Stimulated activated CD4-positive, alpha-beta T cell treated with anti-CD3 and anti-CD28 coated beads, Interleukin-4, amount 100 ng/mL, for 48 hours (primary cell): Measurements from ENCODE around the gene ZDHHC1.

Experiments
- DNase-seq, 2 donors: peaks; one replicate each; pipeline ENCODE4 v3.0.0-alpha.2; 2020; ENCODE audit warnings: low read depth in 2 of 2

Gene ZDHHC1

GRCh38 chr16:67447508-67448076 is 31.3 kb upstream of the ZDHHC1 start:
- DNase-seq, result peak; percentile 61 to 72

DNA sequence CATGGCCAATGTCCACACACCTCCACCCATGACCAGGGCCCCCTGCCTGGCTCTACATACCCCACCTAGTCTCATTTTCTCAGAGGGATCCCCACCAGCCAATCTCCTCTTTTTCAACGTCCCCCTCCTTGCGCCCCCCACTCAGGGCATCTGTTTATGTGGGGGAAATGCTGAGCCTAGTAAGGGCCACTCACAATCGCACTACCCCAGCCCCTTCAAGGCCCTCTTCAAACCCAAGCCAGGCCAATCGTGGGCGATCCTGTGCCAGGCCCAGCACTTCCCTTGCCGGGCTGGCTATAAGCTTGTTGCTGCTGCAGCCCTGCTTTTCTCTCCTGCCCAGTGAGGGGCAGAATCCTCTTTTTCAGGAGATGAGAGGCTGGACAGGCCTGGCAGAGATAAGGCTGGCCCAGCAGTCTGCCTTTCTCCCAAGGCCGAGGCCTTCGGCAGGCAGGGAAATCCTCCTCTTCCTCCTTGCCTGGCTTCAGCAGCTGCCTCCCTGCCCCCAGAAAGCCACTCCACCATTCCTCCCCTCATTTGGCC is 30.8 kb upstream of the ZDHHC1 start:
- no peak for DNase-seq

DNA sequence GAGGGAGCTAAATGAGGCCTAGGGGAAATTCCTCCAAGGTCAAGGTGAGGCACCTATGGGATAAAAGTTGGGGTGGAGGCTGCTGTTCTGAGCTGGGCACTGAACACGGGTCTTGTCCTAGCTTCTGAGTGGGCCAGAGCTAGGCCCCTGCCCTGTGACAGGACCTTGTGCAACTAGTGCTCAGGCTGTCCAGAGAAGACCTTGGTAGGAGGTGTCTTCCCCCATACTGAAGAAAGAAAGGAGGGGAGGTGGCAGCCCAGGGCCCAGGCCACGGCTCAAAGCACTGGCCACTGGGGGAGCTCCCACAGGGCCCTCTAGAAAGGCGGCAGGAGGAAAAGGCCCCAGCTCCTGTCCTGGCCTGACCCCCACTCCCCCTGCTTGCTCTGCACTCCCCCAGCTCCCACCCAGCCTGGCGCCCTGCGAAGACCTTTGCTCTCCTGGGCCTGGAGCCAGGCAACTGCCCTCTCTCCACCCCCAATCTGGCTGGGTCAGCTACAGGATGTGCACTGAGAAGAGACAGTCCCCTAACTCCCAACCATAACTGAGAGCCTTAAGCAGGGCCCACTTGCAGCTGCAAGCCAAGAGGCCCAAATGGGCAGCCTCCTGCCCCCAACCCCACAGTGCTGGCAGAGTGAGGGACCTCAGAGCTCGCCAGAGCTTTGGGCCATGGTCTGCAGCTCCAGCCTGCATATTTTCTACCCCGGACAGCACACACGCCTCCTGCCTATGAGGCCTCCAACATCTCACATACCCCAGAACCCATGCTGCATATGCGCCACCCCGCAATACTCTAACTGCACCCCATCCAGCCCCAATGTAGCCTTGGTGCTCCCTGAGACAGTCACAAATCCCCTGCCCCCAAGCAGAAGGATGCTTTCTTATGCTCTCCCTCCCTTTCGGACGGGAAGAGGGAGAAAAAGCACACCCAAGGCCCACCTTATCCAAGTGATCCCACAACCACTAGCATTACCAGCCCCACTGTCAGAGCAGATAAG is 29.9 kb upstream of the ZDHHC1 start:
- DNase-seq, result no peak

DNA sequence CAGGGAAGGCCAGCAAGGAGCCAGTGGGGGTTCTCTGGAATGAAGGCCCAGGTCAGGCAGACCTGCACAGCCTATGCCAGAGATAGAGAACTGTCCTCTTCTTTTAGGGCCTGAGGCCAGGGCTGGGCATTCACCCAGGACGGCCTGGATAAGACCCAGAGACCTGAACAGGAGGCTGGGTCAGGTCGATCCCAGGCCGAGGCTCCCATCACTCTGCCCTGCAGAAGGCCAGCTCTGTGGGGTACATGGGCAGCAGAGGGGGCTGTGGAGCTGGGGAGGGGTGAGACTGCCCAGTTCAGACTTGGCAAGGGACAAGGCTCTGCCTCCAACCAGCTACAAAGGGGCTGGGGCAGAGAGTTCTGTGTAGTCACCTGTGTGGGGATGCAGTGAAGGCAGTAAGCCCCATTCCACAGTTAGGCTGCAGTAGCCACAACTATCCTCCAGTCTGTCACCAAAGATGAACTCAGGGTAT is 29.2 kb upstream of the ZDHHC1 start:
- no peak for DNase-seq

DNA sequence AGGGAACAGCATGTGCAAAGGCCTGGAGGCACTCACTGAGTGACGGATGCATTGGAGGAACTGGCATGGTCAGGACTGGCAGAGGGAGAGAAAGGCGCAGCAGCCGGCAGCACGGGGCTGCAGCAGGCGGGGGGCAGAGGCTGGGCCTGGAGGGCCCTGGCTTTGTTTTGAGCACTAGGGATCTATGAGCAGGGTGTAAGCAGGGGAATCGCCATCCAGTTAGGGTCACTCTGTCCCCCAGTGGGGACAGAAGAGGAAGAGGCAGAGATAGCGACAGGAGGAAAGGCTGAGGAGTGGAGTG is 28.8 kb upstream of the ZDHHC1 start:
- no peak for DNase-seq

- DNase-seq, result no peak
These were observed 28.2 kb upstream of the ZDHHC1 start for GRCh38 chr16:67444259-67445125.

DNA sequence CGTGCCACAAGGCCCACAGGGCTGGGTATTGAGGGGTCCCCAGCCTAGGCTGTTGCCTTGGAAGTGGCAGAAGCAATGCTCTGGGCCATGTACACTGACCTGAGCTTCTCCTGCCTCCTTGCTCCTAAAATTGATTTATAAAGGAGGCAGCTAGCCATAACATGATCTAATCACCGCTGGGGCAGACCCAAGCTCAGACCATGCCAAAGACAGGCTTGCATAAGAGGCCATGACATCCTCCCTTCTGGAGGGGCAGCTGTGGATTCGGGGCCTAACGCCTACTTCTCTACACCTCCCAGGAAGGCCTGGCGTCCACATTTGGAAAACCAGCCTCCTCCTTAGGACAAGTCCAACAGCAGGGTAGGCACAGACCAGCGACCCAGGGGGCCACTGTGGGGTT is 27.0 kb upstream of the ZDHHC1 start:
- DNase-seq, result no peak

- no peak for DNase-seq
These were observed 26.4 kb upstream of the ZDHHC1 start for GRCh38 chr16:67442581-67443255.

DNA sequence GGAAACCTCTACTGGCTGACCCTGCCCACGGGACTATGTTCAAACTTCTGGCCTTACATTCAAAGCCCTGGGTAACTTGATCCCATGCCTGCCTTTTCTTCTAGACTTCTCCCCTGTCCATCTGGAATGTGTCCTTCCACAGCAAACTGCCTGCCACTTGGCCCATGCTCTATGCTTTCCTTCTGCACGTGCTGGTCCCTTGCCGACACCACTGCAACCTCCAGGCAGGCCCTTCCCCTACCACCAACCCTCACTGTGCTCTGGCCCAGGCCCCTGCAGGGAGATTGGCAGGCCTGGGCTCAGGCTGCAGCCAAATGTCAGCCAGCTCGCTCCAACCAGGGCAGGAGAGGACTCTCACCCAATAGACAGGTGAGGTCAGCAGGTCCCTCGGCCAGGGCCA is 25.6 kb upstream of the ZDHHC1 start:
- no peak for DNase-seq

- no peak for DNase-seq
These were observed 25.0 kb upstream of the ZDHHC1 start for GRCh38 chr16:67441271-67441753.

GRCh38 chr16:67438824-67439393 is 22.6 kb upstream of the ZDHHC1 start:
- DNase-seq, result no peak

- DNase-seq, result no peak
These were observed 22.0 kb upstream of the ZDHHC1 start for GRCh38 chr16:67438098-67438791.

GRCh38 chr16:67437513-67437912 is 21.2 kb upstream of the ZDHHC1 start:
- DNase-seq, result no peak

DNA sequence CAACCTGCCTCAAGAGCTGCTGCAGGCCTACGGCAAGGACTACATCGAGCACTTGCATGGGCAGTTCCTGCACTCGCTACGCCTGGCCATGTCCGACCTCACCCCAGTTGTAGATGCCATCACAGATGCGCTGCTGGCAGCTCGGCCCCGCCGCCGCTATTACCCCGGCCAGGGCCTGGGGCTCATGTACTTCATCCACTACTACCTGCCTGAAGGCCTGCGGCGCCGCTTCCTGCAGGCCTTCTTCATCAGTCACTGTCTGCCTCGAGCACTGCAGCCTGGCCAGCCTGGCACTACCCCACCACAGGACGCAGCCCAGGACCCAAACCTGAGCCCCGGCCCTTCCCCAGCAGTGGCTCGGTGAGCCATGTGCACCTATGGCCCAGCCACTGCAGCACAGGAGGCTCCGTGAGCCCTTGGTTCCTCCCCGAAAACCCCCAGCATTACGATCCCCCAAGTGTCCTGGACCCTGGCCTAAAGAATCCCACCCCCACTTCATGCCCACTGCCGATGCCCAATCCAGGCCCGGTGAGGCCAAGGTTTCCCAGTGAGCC is 20.4 kb upstream of the ZDHHC1 start:
- DNase-seq, result no peak

DNA sequence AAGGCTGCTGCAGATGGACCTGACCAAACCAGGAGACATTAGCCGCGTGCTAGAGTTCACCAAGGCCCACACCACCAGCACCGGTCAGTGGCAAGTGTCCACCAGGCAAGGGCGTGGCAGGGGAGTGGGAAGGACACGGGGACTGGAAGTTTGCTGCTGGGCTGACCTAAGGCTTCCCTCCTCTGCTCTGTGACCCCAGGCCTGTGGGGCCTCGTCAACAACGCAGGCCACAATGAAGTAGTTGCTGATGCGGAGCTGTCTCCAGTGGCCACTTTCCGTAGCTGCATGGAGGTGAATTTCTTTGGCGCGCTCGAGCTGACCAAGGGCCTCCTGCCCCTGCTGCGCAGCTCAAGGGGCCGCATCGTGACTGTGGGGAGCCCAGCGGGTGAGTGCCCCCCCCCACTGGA is 19.5 kb upstream of the ZDHHC1 start:
- DNase-seq, result no peak

- DNase-seq, result no peak
These were observed 16.9 kb upstream of the ZDHHC1 start for GRCh38 chr16:67433131-67433719.

DNA sequence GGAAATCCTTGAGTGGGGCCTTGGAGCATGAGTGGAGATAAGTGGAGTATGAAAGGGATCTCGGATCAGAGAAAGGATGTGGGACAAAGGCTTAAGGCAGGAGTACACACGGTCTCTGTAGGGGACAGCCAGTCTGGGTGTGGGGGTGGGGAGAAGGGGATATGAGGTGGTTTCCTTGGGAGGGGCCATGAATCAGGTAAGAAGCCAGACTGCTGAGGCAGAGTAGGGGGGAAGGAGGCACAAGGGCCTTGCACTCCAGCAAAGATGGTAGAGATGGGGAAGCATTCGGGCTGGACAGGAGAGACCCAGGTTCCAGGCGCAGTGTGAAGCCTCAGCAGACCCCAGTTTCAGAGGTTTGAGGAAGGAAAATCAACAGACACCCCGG is 16.2 kb upstream of the ZDHHC1 start:
- no peak for DNase-seq

DNA sequence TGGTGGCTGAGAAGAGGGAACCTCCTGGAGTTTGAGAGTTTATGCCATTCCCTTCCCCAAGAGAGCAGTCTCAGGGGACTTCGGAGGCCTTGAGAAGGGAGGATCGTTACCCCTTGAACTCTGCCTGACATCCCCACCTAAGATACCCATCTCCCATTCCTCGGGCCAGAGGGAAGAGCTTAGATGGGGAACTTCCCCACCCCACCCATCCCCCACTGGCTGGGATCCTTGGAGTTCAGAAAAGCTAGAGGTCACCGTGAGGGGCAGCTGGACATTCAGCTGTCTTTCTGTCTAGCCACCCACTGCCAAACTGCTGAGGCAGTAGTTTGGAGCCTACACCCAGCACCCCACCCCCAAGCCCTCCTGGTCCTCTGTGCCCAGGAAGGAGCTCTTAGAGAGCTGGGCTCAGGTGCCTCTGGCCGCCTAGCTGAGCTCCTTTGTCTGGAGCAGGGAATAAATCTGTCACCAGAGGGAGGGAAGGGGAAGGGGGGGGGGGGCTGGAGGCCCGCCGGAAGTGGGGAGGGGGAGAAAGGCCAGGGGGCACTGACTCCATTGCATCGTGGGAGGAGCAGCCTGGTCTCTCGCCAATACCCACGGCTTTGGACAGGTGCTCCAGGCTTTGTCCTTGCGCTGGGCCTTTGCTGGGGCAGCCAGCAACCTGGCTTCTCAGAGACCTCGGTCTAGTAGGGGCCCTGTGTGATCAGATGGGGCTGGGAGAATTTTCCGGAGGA is 15.7 kb upstream of the ZDHHC1 start:
- DNase-seq, result no peak
